H9 (cell line): ENCODE data around the gene ZNF275. TPM values are rescaled to one million over a fixed set of nuclear protein-coding genes. Genes with fewer than 3 reads are reported as not detected.

Experiments used
- DNase-seq: peaks from one replicate; pipeline ENCODE4 v3.0.0-alpha.2; 2017
- H2AFZ ChIP-seq: one replicate; pipeline ENCODE4 v1.6.1; 2013; ENCODE audit warnings: mild to moderate bottlenecking, low read length, control low read depth, moderate library complexity
- H2AK5ac ChIP-seq: 2 replicates; pipeline ENCODE4 v1.6.1; 2013; ENCODE audit warnings: low read length, control low read depth, mixed read lengths; ENCODE audit not compliant: insufficient read length
- H2BK120ac ChIP-seq: one replicate; pipeline ENCODE4 v1.6.1; 2013; ENCODE audit warnings: low read depth, mild to moderate bottlenecking, low read length, control low read depth, inconsistent platforms; ENCODE audit not compliant: poor library complexity, severe bottlenecking
- H2BK12ac ChIP-seq: 2 replicates; pipeline ENCODE4 v1.6.1; 2013; ENCODE audit warnings: low read length, control low read depth, mixed read lengths, low read depth; ENCODE audit not compliant: insufficient read length
- H2BK15ac ChIP-seq: 2 replicates; pipeline ENCODE4 v1.6.1; 2013; ENCODE audit warnings: low read depth, low read length, control low read depth
- H2BK20ac ChIP-seq: one replicate; pipeline ENCODE4 v1.6.1; 2013; ENCODE audit warnings: low read depth, mild to moderate bottlenecking, low read length, control low read depth, inconsistent platforms; ENCODE audit not compliant: poor library complexity, severe bottlenecking
- H2BK5ac ChIP-seq: 2 replicates; pipeline ENCODE4 v1.6.1; 2013; ENCODE audit warnings: low read length, control low read depth, mixed read lengths; ENCODE audit not compliant: insufficient read length
- H3K14ac ChIP-seq: 2 replicates; pipeline ENCODE4 v1.6.1; 2013; ENCODE audit warnings: low read length, control low read depth; ENCODE audit not compliant: insufficient read depth
- H3K18ac ChIP-seq: 2 replicates; pipeline ENCODE4 v1.6.1; 2013; ENCODE audit warnings: low read depth, mild to moderate bottlenecking, mixed read lengths, low read length, control low read depth; ENCODE audit not compliant: insufficient read length
- H3K23ac ChIP-seq: 2 replicates; pipeline ENCODE4 v1.6.1; 2013; ENCODE audit warnings: low read length, control low read depth, mixed read lengths, low read depth; ENCODE audit not compliant: insufficient read length
- H3K23me2 ChIP-seq: 2 replicates; pipeline ENCODE4 v1.6.1; 2013; ENCODE audit warnings: low read depth, mild to moderate bottlenecking, mixed read lengths, low read length, control low read depth; ENCODE audit not compliant: insufficient read length, poor library complexity, severe bottlenecking
- H3K27ac ChIP-seq: 2 replicates; pipeline ENCODE4 v1.5.1; 2013; ENCODE audit warnings: low read length, control low read depth, mixed read lengths, low read depth; ENCODE audit not compliant: insufficient read length
- H3K27me3 ChIP-seq: 2 replicates; pipeline ENCODE4 v1.6.1; 2013; ENCODE audit warnings: low read length, control low read depth, inconsistent platforms; ENCODE audit not compliant: insufficient read depth
- H3K4ac ChIP-seq: 2 replicates; pipeline ENCODE4 v1.6.1; 2013; ENCODE audit warnings: low read depth, mild to moderate bottlenecking, control low read depth, inconsistent platforms, low read length, moderate library complexity
- H3K4me1 ChIP-seq: 2 replicates; pipeline ENCODE4 v1.6.1; 2013; ENCODE audit warnings: low read length, control low read depth, inconsistent platforms; ENCODE audit not compliant: insufficient read depth
- H3K4me2 ChIP-seq: 2 replicates; pipeline ENCODE4 v1.6.1; 2013; ENCODE audit warnings: low read length, control low read depth, mixed read lengths; ENCODE audit not compliant: insufficient read length, insufficient read depth
- H3K56ac ChIP-seq: 2 replicates; pipeline ENCODE4 v1.6.1; 2013; ENCODE audit warnings: low read depth, mild to moderate bottlenecking, mixed read lengths, low read length, control low read depth; ENCODE audit not compliant: insufficient read length
- H3K79me1 ChIP-seq: 2 replicates; pipeline ENCODE4 v1.6.1; 2013; ENCODE audit warnings: low read depth, mild to moderate bottlenecking, moderate library complexity, low read length, control low read depth, inconsistent platforms; ENCODE audit not compliant: insufficient read depth, poor library complexity, severe bottlenecking
- H3K79me2 ChIP-seq: 2 replicates; pipeline ENCODE4 v1.6.1; 2013; ENCODE audit warnings: low read length, control low read depth, inconsistent platforms; ENCODE audit not compliant: insufficient read depth
- H3K9ac ChIP-seq: 2 replicates; pipeline ENCODE4 v1.6.1; 2013; ENCODE audit warnings: low read length, control low read depth, mixed read lengths; ENCODE audit not compliant: insufficient read length; ENCODE audit errors: extremely low read depth
- H3K9me3 ChIP-seq: one replicate; pipeline ENCODE4 v1.6.1; 2013; ENCODE audit warnings: low read depth, low read length, inconsistent platforms; ENCODE audit not compliant: control insufficient read depth
- H3T11ph ChIP-seq: one replicate; pipeline ENCODE4 v1.6.1; 2013; ENCODE audit warnings: mild to moderate bottlenecking, low read length, control low read depth, inconsistent platforms
- H4K20me1 ChIP-seq: one replicate; pipeline ENCODE4 v1.6.1; 2013; ENCODE audit not compliant: control insufficient read depth, insufficient read length, insufficient read depth
- H4K5ac ChIP-seq: 2 replicates; pipeline ENCODE4 v1.6.1; 2013; ENCODE audit warnings: low read depth, mild to moderate bottlenecking, mixed read lengths, low read length, control low read depth; ENCODE audit not compliant: insufficient read length
- H4K8ac ChIP-seq: replicated peaks from 2 replicates; pipeline ENCODE4 v1.6.1; 2013; ENCODE audit warnings: low read length, control low read depth, mixed read lengths, low read depth; ENCODE audit not compliant: insufficient read length
- H4K91ac ChIP-seq: 2 replicates; pipeline ENCODE4 v1.6.1; 2013; ENCODE audit warnings: low read depth, mild to moderate bottlenecking, moderate library complexity, mixed read lengths, low read length, control low read depth; ENCODE audit not compliant: insufficient read length
- H3K27ac Mint-ChIP-seq, 3 experiments: 2 replicates in 2 of 3; 3 replicates in 1 of 3; pipeline ENCODE4 v1.8.0; 2020 to 2021; ENCODE audit warnings: mixed read lengths in 3 of 3, mild to moderate bottlenecking in 1 of 3, moderate library complexity in 1 of 3
- H3K27me3 Mint-ChIP-seq: 2 replicates; pipeline ENCODE4 v1.8.0; 2021; ENCODE audit warnings: low read depth, mild to moderate bottlenecking, moderate library complexity, mixed read lengths
- H3K36me3 Mint-ChIP-seq, 3 experiments: 2 replicates in 2 of 3; 3 replicates in 1 of 3; pipeline ENCODE4 v1.8.0; 2020 to 2021; ENCODE audit warnings: low read depth in 3 of 3, mixed read lengths in 3 of 3; ENCODE audit not compliant: insufficient read depth in 1 of 3
- H3K4me1 Mint-ChIP-seq, 2 experiments: 2 replicates each; pipeline ENCODE4 v1.8.0; 2020; ENCODE audit warnings: mixed read lengths in 2 of 2
- H3K4me3 Mint-ChIP-seq, 2 experiments: 2 replicates in 1 of 2; 3 replicates in 1 of 2; pipeline ENCODE4 v1.8.0; 2020 to 2021; ENCODE audit warnings: mild to moderate bottlenecking in 2 of 2, mixed read lengths in 2 of 2, moderate library complexity in 1 of 2
- H3K9me3 Mint-ChIP-seq, 2 experiments: 2 replicates in 1 of 2; 3 replicates in 1 of 2; pipeline ENCODE4 v1.8.0; 2020; ENCODE audit warnings: mild to moderate bottlenecking in 2 of 2, mixed read lengths in 2 of 2, moderate library complexity in 1 of 2
- WGBS: extraction: QIAGEN DNeasy Blood & Tissue Kit; methylation state at CpG from one replicate; pipeline ENCODE4 v1.1.7; 2013; ENCODE audit warnings: missing lambda C conversion rate, low lambda C conversion rate, mixed read lengths; ENCODE audit not compliant: insufficient read length; ENCODE audit errors: extremely low coverage; 5-methylcytosine and 5-hydroxymethylcytosine counted together
- total RNA-seq: library from RNA; stranded (reverse); gene quantifications from 2 replicates; pipeline ENCODE4 v1.2.1, GENCODE V29; 2021
- TF ChIP-seq, protein P1 (sequence below): fragments of 200-600 bp; sonication (generic); conservative IDR thresholded peaks from 3 replicates; pipeline ENCODE4 v1.8.0; 2021; ENCODE audit warnings: antibody characterized with exemption, mild to moderate bottlenecking

Gene ZNF275
- total RNA-seq, 1 experiment from 2014 or later: 11.8 TPM

DNA sequence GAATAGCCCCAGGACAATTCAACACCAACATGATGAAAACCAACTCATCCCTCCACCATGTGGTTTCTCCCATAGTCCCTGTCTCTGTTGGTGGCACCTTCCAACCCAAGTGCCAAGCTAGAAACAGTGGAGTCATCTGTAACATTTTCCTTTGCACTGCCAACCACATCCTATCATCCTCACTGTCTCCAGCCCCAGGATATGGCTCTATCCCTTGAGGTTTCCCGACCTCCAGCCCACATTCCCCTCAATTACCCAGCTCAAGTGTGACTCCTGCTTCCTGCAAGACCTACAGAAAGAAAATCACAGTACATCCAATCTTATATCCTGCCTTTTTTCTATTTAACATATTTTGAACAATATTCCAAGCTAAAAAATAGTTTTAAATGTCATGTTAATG lies 36.6 kb upstream of the ZNF275 start:
- no peak overlapping the region for H3T11ph ChIP-seq
- no CpG with 5 or more reads among the region's 1 CpG for WGBS
- TF ChIP-seq, protein P1, sequence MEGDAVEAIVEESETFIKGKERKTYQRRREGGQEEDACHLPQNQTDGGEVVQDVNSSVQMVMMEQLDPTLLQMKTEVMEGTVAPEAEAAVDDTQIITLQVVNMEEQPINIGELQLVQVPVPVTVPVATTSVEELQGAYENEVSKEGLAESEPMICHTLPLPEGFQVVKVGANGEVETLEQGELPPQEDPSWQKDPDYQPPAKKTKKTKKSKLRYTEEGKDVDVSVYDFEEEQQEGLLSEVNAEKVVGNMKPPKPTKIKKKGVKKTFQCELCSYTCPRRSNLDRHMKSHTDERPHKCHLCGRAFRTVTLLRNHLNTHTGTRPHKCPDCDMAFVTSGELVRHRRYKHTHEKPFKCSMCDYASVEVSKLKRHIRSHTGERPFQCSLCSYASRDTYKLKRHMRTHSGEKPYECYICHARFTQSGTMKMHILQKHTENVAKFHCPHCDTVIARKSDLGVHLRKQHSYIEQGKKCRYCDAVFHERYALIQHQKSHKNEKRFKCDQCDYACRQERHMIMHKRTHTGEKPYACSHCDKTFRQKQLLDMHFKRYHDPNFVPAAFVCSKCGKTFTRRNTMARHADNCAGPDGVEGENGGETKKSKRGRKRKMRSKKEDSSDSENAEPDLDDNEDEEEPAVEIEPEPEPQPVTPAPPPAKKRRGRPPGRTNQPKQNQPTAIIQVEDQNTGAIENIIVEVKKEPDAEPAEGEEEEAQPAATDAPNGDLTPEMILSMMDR: no peak

More for the DNA sequence above, 36.6 kb upstream of the ZNF275 start:
- Histone ChIP-seq H3K4me2 (no peak overlapping the region), H3K56ac (no peak overlapping the region), H4K91ac (no peak overlapping the region), H3K9ac (no peak overlapping the region), H2BK20ac (no peak overlapping the region), H3K4me1 (no peaks in the 10 kb centered on the region), H4K20me1 (no peaks in the 10 kb centered on the region), H2BK12ac (no peak overlapping the region), H2BK15ac (no peak overlapping the region), H3K9me3 (peaks cover 27% of the 10 kb centered on the region), H3K23ac (no peak overlapping the region), H3K18ac (no peak overlapping the region), H3K14ac (no peak overlapping the region), H2AK5ac (no peak overlapping the region), H3K27me3 (no peaks in the 10 kb centered on the region), H3K23me2 (no peaks in the 10 kb centered on the region), H3K27ac (no peak overlapping the region), H2BK120ac (no peak overlapping the region), H3K79me1 (no peaks in the 10 kb centered on the region), H3K79me2 (no peaks in the 10 kb centered on the region), H2AFZ (no peak overlapping the region), H4K5ac (no peak overlapping the region), H2BK5ac (no peak overlapping the region), H4K8ac (no peak overlapping the region), H3K4ac (no peak overlapping the region)
- Mint-ChIP-seq H3K9me3 (peaks cover 72 to 78% of the 10 kb centered on the region in 2 experiments), H3K36me3 (peaks cover 0 to 2% (median 0%) of the 10 kb centered on the region in 3 experiments; a peak in 1 of 7 replicates), H3K27ac (no peak overlapping the region), H3K27me3 (peaks cover 17% of the 10 kb centered on the region), H3K4me3 (no peak overlapping the region), H3K4me1 (no peaks in the 10 kb centered on the region)
- DNase-seq: no peak
